ENCODE measurements around the gene FAM171A1. TPM values are rescaled to one million over a fixed set of nuclear protein-coding genes. Genes with fewer than 3 reads are reported as not detected.
"Not testable (repeated sequence)": the region's sequence is repeated elsewhere in the genome, so short reads cannot be mapped to it uniquely, and the experiment has no call there.

The FAM171A1 gene
- total RNA-seq, 2 experiments from 2014 or later = 4.2 to 5.1 TPM

DNA sequence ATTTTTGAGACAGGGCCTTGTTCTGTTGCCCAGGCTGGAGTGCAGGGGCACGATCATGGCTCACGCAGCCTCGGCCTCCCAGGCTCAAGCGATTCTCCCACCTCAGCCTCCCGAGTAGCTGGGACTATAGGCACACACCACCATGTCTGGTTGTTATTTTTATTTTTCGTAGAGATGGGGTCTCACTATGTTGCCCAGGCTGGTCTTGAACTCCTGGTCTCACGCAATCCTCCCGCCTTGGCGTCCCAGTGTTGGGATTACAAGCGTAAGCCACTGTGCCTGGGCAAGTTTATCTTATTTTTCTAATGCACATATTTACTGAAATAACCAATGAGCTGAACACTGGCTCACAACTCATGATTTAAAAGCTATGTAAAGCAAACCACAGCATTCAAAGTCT lies 61.9 kb downstream of the FAM171A1 start:
- POLR2A ChIA-PET = no interaction called here
- no peak overlapping the region for H3K27ac Mint-ChIP-seq
- no peak overlapping the region for H3K4me3 Mint-ChIP-seq
- peaks cover 2% of the 10 kb centered on the region for H3K4me1 Mint-ChIP-seq (ENCODE audit: low read depth)
- intact Hi-C loops (cut with micrococcal nuclease) = no loop called here
- CTCF ChIA-PET = interaction anchor here (1.8 kb wide), 1 partner anchor 9 kb away, joined by 5 read pairs; no protein-coding TSS in a partner anchor
- no peaks in the 10 kb centered on the region for H3K36me3 Mint-ChIP-seq (ENCODE audit: low read depth)
- ATAC-seq (no peak), DNase-seq (no peak)
- no peaks in the 10 kb centered on the region for H3K9me3 Mint-ChIP-seq
- TF ChIP-seq, protein P1, sequence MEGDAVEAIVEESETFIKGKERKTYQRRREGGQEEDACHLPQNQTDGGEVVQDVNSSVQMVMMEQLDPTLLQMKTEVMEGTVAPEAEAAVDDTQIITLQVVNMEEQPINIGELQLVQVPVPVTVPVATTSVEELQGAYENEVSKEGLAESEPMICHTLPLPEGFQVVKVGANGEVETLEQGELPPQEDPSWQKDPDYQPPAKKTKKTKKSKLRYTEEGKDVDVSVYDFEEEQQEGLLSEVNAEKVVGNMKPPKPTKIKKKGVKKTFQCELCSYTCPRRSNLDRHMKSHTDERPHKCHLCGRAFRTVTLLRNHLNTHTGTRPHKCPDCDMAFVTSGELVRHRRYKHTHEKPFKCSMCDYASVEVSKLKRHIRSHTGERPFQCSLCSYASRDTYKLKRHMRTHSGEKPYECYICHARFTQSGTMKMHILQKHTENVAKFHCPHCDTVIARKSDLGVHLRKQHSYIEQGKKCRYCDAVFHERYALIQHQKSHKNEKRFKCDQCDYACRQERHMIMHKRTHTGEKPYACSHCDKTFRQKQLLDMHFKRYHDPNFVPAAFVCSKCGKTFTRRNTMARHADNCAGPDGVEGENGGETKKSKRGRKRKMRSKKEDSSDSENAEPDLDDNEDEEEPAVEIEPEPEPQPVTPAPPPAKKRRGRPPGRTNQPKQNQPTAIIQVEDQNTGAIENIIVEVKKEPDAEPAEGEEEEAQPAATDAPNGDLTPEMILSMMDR (IDR thresholded peaks at IDR 0.05) = no peak
- H3K27me3 Mint-ChIP-seq = peaks cover 2% of the 10 kb centered on the region

DNA sequence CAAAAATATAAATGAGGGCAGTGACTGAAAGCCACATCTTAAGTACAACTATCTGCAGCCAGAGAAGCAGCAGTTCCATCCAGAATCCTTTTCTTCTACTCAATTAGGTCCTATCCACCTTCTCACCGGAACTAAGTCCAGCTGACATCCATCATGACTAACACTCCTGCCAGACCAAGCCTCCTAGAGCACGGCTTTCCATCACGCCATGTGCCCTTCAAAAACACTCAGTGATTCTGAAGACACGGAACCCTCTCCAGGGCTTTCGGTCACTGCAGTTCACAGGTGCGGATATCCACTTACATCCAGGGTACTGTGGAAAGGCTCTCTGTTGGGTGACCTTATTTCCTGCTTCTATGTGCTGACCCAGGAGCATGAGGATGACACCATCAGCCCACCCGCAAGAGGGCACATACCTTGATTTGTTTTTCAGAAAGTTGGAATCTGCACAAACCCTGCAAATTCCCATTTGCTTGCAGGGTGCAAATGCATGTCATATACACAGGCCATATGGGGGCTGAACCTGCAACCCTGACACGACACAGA lies 64.3 kb downstream of the FAM171A1 start:
- no peak for DNase-seq
- H3K4me1 Mint-ChIP-seq (ENCODE audit: low read depth) = no peaks in the 10 kb centered on the region
- ChIA-PET POLR2A (no interaction called here), CTCF (interaction anchor here (1.2 kb wide), 1 partner anchor 42 kb away, joined by 3 read pairs; no protein-coding TSS in a partner anchor)
- TF ChIP-seq, protein P1 (IDR thresholded peaks at IDR 0.05) = no peak
- no peaks in the 10 kb centered on the region for H3K36me3 Mint-ChIP-seq (ENCODE audit: low read depth)
- no peak overlapping the region for H3K27ac Mint-ChIP-seq
- H3K4me3 Mint-ChIP-seq = no peak overlapping the region
- ATAC-seq = no peak
- H3K27me3 Mint-ChIP-seq = peaks cover 2% of the 10 kb centered on the region
- intact Hi-C loops (cut with micrococcal nuclease) = no loop called here
- no peaks in the 10 kb centered on the region for H3K9me3 Mint-ChIP-seq

DNA sequence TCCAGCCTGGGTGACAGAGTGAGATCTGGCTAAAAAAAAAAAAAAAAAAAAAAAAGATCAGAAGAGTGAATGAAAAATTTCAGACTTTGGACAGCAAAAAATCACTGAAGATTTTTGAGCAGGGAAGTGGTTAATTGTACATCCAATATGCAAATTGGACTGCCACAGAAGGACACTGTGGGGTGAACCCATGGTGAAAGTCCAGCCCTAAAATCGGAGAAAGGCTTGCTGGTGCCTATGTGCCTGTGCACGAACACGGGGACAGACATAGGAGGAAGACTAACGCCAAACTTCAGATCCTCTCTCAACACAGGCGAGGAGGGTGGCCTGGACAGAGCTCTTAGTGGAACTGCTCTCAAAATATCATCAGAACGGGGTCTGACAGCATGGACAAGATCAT lies 65.5 kb downstream of the FAM171A1 start:
- ChIA-PET POLR2A (no interaction called here), CTCF (no interaction called here)
- Mint-ChIP-seq H3K27ac (no peak overlapping the region), H3K4me1 (ENCODE audit: low read depth) (no peaks in the 10 kb centered on the region), H3K4me3 (no peak overlapping the region), H3K27me3 (peaks cover 2% of the 10 kb centered on the region), H3K9me3 (no peaks in the 10 kb centered on the region), H3K36me3 (ENCODE audit: low read depth) (no peaks in the 10 kb centered on the region)
- TF ChIP-seq, protein P1 (IDR thresholded peaks at IDR 0.05) = no peak
- DNase-seq (no peak), ATAC-seq (no peak)
- intact Hi-C loops (cut with micrococcal nuclease) = no loop called here

DNA sequence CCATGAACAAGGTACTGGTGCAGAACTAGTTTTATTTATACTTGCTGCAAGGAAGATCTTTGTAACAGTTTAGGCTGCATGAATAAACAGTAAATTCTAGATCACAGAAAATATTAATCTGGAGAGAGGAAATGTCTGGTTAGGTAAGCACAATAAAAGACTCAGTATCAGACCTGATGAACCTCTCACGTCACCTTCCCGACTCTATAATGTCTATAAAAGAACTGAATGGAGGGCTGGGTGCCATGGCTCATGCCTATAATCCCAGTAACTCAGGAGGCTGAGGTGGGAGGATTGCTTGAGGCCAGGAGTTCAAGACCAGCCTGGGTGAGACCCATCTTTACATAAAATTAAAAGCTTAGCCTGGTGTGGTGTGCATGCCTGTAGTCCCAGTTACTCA lies 65.9 kb downstream of the FAM171A1 start:
- DNase-seq = no peak
- Mint-ChIP-seq H3K9me3 (no peaks in the 10 kb centered on the region), H3K27me3 (peaks cover 2% of the 10 kb centered on the region), H3K4me3 (no peak overlapping the region), H3K36me3 (ENCODE audit: low read depth) (no peaks in the 10 kb centered on the region), H3K4me1 (ENCODE audit: low read depth) (no peaks in the 10 kb centered on the region), H3K27ac (no peak overlapping the region)
- TF ChIP-seq, protein P1 (IDR thresholded peaks at IDR 0.05) = no peak
- ChIA-PET POLR2A (no interaction called here), CTCF (no interaction called here)
- ATAC-seq = no peak
- intact Hi-C loops (cut with micrococcal nuclease) = no loop called here

DNA sequence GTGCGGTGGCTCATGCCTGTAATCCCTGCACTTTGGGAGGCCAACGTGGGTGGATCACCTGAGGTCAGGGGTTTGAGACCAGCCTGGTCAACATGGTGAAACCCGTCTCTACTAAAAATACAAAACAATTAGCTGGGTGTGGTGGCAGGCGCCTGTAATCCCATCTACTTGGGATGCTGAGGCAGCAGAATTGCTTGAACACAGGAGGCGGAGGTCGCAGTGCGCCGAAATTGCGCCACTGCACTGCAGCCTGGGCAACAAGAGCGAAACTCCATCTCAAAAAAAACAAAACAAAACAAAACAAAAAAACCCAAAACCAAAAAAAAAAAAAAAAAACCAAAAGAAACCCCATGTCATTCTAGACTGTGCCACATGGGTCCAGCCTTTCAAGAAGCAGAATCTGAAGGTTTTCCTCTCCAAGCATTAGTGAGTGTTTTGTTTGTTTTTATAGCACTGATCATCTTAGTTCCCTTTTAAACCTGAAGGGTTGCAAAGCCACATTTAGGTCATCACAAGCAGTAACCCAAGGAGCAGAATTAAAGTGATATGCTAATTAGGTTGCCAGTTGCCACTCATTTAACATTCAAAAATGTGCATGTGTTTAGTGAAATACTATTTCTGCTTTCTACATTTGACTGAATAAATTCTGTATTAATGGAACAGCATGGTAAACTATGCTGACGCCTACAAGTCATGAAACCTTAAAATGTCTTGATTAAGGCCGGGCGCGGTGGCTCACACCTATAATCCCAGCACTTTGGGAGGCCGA lies 68.7 kb downstream of the FAM171A1 start:
- H3K36me3 Mint-ChIP-seq (ENCODE audit: low read depth); H3K27me3 Mint-ChIP-seq; H3K4me1 Mint-ChIP-seq (ENCODE audit: low read depth); CTCF ChIA-PET; DNase-seq; H3K27ac Mint-ChIP-seq; intact Hi-C loops (cut with micrococcal nuclease); H3K9me3 Mint-ChIP-seq; POLR2A ChIA-PET; ATAC-seq; H3K4me3 Mint-ChIP-seq: not testable (repeated sequence)

Data from activated CD8-positive, alpha-beta T cell treated with anti-CD3 and anti-CD28 coated beads for 36 hours (primary cell).